Endothelial cell of umbilical vein (primary cell): ENCODE data around the gene DLGAP1.

ENCODE experiments used
- CTCF ChIP-seq, 2 donors: IDR thresholded peaks; 1 replicate in 1 of 2; 2 replicates in 1 of 2; pipeline ENCODE4 v1.5.1; 2011; ENCODE audit warnings: low read length in 2 of 2, mild to moderate bottlenecking in 2 of 2, moderate library complexity in 2 of 2, control low read depth in 1 of 2, inconsistent platforms in 1 of 2, low read depth in 1 of 2; ENCODE audit not compliant: insufficient read depth in 1 of 2; ENCODE audit errors: extremely low read depth in 1 of 2
- EZH2 ChIP-seq: IDR thresholded peaks from 2 replicates; pipeline ENCODE4 v1.6.1; 2012; ENCODE audit warnings: borderline replicate concordance, low read depth, mild to moderate bottlenecking, moderate library complexity, low read length, inconsistent platforms; ENCODE audit not compliant: severe bottlenecking
- FOS ChIP-seq: IDR thresholded peaks from 2 replicates; pipeline ENCODE4 v1.6.1; 2011; ENCODE audit warnings: mild to moderate bottlenecking, low read length, moderate library complexity, borderline replicate concordance; ENCODE audit not compliant: insufficient read depth
- GATA2 ChIP-seq: IDR thresholded peaks from 2 replicates; pipeline ENCODE4 v1.7.0; 2011; ENCODE audit warnings: low read depth, mild to moderate bottlenecking, moderate library complexity, mixed read lengths, low read length; ENCODE audit not compliant: insufficient read length, insufficient read depth
- JUN ChIP-seq: IDR thresholded peaks from 2 replicates; pipeline ENCODE4 v1.6.1; 2011; ENCODE audit warnings: borderline replicate concordance, low read depth; ENCODE audit not compliant: insufficient read length, insufficient read depth
- MAX ChIP-seq: IDR thresholded peaks from 2 replicates; pipeline ENCODE4 v1.6.1; 2011; ENCODE audit not compliant: insufficient read depth, insufficient read length
- MYC ChIP-seq: IDR thresholded peaks from one replicate; pipeline ENCODE4 v1.6.1; 2011; ENCODE audit warnings: mild to moderate bottlenecking, low read depth, low read length
- POLR2A ChIP-seq: IDR thresholded peaks from 2 replicates; pipeline ENCODE4 v1.6.1; 2012; ENCODE audit warnings: low read depth, mild to moderate bottlenecking, control low read depth, low read length
- POLR2AphosphoS5 ChIP-seq: IDR thresholded peaks from 2 replicates; pipeline ENCODE4 v1.6.1; 2012; ENCODE audit warnings: low read depth, mild to moderate bottlenecking, control low read depth, low read length, moderate library complexity; ENCODE audit not compliant: insufficient read depth

GRCh38 chr18:3624935-3625741, 830.0 kb downstream of the DLGAP1 start:
- no peak for TF ChIP-seq CTCF (IDR thresholded peaks at IDR 0.05; ENCODE audit: extremely low read depth in 1 of 2, insufficient read depth in 1 of 2, low read depth in 1 of 2, low read length in 2 of 2)
- TF ChIP-seq POLR2AphosphoS5 = no peak
- no peak for TF ChIP-seq MYC
- no peak for TF ChIP-seq POLR2A
- TF ChIP-seq MAX = no peak
- TF ChIP-seq EZH2 = no peak
- peak; percentile 7 for TF ChIP-seq GATA2
- peak; percentile 72 for TF ChIP-seq FOS
- peak; percentile 47 for TF ChIP-seq JUN
